Pulmonary artery endothelial cell (primary cell): ENCODE results near the gene FASN. TPM values are rescaled to one million over a fixed set of nuclear protein-coding genes. Genes with fewer than 3 reads are reported as not detected.

Source experiments
- DNase-seq: peaks from one replicate; pipeline ENCODE4 v3.0.0-alpha.2; 2011; ENCODE audit warnings: low read depth, low spot score
- total RNA-seq: library from RNA; depleted of rRNA; stranded (reverse); fragments of >200 nt; gene quantifications from 2 replicates; pipeline ENCODE4 v1.2.3, GENCODE V29; 2014

FASN gene
- total RNA-seq, 1 donor from 2014 or later = 106 TPM

- DNase-seq = no peak
These were observed 9.0 kb downstream of the FASN start for GRCh38 chr17:82088838-82089722.

GRCh38 chr17:82087961-82088837 is 9.8 kb downstream of the FASN start:
- no peak for DNase-seq

GRCh38 chr17:82086941-82087906 is 10.8 kb downstream of the FASN start:
- no peak for DNase-seq

- DNase-seq = no peak
These were observed 11.9 kb downstream of the FASN start for GRCh38 chr17:82085931-82086764.

- DNase-seq = no peak
These were observed 12.8 kb downstream of the FASN start for GRCh38 chr17:82085031-82085861.

GRCh38 chr17:82084373-82085030 is 13.5 kb downstream of the FASN start:
- no peak for DNase-seq

GRCh38 chr17:82083533-82084359 is 14.3 kb downstream of the FASN start:
- DNase-seq = no peak

GRCh38 chr17:82083009-82083408 is 15.0 kb downstream of the FASN start:
- DNase-seq = no peak

GRCh38 chr17:82082456-82082855 is 15.6 kb downstream of the FASN start:
- DNase-seq = no peak

GRCh38 chr17:82081966-82082365 is 16.1 kb downstream of the FASN start:
- no peak for DNase-seq

GRCh38 chr17:82081546-82081945 is 16.5 kb downstream of the FASN start:
- no peak for DNase-seq

GRCh38 chr17:82080789-82081464 is 17.1 kb downstream of the FASN start:
- DNase-seq = no peak

- DNase-seq = no peak
These were observed 17.8 kb downstream of the FASN start for GRCh38 chr17:82080048-82080788.

GRCh38 chr17:82079001-82079677 is 18.9 kb downstream of the FASN start:
- no peak for DNase-seq

GRCh38 chr17:82078433-82078832 is 19.6 kb downstream of the FASN start:
- no peak for DNase-seq
